HEK293T (cell line): ENCODE measurements around the gene KIR3DL3.
"Not testable (repeated sequence)": the region's sequence is repeated elsewhere in the genome, so short reads cannot be mapped to it uniquely, and the experiment has no call there.

ENCODE experiments used
- ELF4 ChIP-seq: fragments of 450-650 bp; IDR thresholded peaks from 2 replicates; pipeline ENCODE4 v1.6.1; 2017; ENCODE audit warnings: antibody characterized with exemption
- FOXM1 ChIP-seq: fragments of 450-650 bp; IDR thresholded peaks from 2 replicates; pipeline ENCODE4 v1.6.1; 2017; ENCODE audit warnings: mild to moderate bottlenecking, borderline replicate concordance
- SP1 ChIP-seq: fragments of 450-650 bp; IDR thresholded peaks from 2 replicates; pipeline ENCODE4 v1.6.1; 2017
- TARDBP ChIP-seq: fragments of 450-650 bp; IDR thresholded peaks from 2 replicates; pipeline ENCODE4 v1.6.1; 2016

GRCh38 chr19:54764219-54764618 is 40.0 kb downstream of the KIR3DL3 start:
- not testable (repeated sequence) for TF ChIP-seq ELF4, TARDBP, SP1, FOXM1
